ENCODE measurements around the gene IFITM2.

The IFITM2 gene

GRCh38 chr11:292211-293121 is 15.2 kb upstream of the IFITM2 start:
- in situ Hi-C loops (cut with MboI; ENCODE audit: low sequenced_read_pairs) = no loop called here

- in situ Hi-C loops (cut with MboI; ENCODE audit: low sequenced_read_pairs) = no loop called here
Observed at GRCh38 chr11:293271-293851, 14.3 kb upstream of the IFITM2 start.

GRCh38 chr11:293852-294661 is 13.6 kb upstream of the IFITM2 start:
- in situ Hi-C loops (cut with MboI; ENCODE audit: low sequenced_read_pairs) = no loop called here

DNA sequence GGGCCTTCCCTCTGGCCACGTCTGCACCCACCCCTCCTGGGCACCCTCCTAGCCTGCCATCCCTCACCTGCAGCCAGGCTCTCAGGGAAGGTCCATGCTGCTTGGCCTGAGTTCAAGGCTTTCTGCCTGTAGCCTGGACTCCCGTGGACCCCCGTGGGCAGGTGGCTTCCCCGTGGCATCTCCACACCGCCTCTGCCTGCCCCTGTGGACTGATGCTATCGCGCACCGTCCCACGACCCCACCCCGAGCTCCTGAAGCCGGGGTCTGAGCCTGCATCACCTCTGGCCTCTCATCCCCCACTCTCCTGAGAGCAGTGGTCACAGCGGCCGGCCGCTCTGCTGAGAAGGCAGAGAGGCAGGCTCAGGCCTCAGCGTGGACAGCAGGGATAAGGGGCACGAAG is 12.8 kb upstream of the IFITM2 start:
- in situ Hi-C loops (cut with MboI; ENCODE audit: low sequenced_read_pairs) = no loop called here

DNA sequence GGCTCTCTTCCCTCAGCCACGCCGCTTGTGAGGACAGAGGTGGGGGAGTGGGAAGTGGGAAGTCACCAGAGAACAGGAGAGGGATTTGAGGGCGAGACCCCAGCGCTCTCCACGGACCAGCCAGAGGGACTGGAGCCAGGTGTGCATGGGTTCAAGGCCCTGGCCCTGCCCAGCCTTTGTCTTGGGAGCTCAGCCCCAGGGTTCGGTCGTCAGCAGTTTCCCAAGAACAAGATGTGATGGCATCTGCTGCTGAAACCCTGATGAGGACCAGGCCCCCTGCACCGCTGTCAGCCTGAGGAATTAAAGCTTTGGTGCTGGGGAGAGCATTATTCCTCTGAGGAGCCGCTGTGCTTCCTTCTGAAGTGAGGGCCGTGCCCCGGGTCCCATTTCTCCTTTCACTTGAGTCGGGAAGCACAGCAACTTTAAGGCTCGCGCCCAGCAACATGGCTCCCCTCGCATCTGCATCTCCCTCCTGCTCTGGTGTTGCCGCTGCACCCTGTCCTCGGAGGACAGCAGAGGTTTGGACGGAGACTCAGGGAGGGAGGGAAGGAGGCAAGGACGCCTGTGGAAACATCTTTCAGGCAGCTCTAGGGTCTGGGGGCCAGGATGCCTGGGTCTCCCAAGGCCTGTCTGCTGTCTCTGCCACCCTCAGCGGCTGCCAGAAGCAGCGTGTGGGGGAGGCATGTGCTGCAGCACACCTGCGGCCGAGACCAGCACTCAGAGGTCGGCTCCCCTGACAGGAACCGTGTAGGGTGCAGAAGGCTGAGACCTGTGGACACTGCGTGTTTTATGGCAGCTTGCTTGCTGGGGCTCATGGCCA is 12.1 kb upstream of the IFITM2 start:
- in situ Hi-C loops (cut with MboI; ENCODE audit: low sequenced_read_pairs) = no loop called here

DNA sequence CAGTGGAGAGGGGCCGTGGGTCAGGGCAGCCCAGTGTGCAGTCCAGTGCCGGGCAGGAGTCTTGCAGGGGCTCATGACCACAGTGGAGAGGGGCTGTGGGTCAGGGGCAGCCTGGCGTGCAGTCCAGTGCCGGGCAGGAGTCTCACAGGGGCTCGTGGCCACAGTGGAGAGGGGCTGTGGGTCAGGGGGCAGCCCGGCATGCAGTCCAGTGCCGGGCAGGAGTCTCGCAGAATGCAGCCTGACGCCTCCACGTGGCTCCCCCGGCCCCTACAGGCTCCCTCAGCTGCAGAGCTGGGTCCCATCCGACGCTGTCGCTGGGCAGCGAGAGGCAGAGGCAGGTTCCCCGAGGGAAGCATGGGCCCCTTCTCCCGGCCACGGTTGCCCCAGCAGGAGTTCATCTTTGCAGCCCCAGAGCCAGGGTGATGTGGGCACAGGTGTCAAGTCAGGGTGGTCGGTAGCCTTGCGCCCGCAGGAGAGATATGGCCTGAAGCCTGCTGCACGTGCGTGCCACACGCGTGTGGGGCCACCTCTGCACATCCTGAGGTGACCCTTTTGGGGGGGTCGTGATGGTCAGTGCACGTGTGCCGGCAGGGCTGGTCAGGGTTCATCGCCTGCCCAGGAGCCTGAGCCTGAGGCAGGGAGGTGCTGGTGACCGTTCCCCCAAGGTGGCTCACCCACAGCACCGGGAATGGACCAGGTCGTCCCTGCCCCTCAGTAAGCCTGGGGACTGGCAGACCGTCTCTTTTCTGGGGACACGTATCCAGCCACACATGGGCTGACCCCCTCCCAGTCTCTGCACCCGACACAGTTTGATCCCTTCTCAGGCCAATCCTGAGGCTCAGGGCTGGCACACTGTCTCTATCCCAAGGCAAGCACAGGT is 11.2 kb upstream of the IFITM2 start:
- in situ Hi-C loops (cut with MboI; ENCODE audit: low sequenced_read_pairs) = no loop called here

DNA sequence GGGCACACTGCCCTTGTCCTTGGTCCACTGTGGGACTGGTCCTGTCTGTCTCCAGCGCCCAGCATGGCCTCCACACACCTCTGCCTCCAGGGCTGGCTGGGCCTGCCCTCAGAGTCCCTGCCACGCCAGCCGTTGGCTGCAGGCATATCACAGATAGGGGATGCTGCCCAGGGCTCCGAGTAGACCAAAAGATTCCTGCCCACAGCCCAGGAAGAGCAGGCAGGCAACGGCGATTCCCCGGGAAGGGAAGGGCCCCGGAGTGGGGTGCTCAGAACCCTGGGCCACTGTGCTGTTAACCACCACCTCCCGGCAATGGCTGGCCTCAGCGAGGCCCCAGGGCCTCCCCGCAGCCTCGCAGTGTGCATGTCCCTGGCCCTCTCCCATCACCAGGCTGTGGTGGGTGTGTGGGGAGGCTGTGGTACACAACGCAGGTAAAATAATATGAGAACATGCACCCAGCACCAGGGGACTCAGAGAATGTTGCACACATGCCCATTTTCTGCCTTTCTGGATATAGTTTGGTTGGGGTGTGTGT is 10.5 kb upstream of the IFITM2 start:
- in situ Hi-C loops (cut with MboI; ENCODE audit: low sequenced_read_pairs) = no loop called here

DNA sequence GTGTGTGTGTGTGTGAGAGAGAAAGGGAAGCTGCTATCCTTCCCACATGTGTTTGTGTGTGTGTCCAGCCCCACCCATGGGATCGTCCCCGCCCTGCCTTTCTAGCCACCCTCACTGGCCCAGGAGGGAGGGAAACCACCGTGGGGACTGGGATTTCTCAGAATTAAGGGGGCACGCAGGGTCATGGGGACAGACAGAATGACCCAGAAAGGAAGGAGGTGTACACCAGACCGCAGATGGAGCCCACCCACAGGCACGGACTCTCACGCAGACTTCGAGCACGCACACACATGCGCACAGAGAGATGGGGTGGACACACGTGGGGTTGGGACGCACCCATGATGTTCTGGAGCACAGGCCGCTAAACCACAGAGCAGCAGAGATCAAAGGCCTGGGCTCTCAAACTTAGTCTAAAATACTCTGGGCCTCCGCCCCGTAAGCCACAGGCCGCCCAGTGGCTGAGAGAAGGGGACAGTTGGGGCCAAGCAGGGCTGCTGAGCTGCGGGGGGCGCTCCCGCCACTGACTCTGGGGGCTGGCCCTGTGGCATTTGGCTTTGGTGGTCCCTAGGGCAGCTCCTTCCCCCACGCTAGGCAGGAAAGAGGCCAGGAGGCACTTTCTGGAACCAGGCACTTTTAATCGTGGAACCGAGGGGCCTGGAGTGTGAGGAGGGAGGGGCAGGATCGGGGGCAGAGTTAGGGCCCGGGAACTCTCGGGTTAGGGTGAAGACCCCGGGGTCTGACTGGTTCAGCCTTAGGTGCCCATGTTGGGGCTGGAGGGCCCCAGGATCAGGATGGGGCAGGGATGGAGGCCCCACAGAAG is 9.8 kb upstream of the IFITM2 start:
- in situ Hi-C loops (cut with MboI; ENCODE audit: low sequenced_read_pairs) = no loop called here

DNA sequence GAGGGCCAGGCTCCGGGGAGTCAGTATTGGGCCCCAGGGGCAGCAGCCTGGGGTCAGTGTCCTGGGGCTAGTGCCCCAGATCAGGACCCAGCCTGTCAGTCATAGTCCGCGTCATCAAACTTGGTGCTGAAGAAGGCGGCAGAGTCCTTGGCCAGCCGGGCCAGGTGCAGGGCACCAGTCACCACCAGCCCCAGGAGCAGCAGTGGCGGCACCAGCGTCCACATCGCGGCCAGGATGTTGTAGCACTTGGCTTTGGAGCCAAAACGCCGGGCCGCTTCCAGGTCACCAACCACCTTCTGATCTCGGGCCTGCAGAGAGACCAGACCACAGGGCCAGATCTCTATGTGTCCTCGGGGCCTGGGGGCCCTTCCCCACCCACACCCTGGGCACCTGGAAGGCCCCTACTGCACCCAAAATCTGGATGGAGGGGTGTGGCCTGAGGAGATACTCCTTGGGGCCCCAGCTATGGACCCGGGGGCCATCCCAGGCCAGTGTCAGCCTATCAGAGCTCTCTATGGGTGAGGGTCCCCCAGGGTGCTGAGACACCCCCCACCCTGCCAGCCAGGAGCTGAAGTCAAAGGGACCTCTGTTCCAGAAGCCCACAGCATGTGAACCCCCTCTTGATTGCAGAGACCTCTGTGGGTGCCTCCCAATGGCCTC is 9.1 kb upstream of the IFITM2 start:
- in situ Hi-C loops (cut with MboI; ENCODE audit: low sequenced_read_pairs) = no loop called here

DNA sequence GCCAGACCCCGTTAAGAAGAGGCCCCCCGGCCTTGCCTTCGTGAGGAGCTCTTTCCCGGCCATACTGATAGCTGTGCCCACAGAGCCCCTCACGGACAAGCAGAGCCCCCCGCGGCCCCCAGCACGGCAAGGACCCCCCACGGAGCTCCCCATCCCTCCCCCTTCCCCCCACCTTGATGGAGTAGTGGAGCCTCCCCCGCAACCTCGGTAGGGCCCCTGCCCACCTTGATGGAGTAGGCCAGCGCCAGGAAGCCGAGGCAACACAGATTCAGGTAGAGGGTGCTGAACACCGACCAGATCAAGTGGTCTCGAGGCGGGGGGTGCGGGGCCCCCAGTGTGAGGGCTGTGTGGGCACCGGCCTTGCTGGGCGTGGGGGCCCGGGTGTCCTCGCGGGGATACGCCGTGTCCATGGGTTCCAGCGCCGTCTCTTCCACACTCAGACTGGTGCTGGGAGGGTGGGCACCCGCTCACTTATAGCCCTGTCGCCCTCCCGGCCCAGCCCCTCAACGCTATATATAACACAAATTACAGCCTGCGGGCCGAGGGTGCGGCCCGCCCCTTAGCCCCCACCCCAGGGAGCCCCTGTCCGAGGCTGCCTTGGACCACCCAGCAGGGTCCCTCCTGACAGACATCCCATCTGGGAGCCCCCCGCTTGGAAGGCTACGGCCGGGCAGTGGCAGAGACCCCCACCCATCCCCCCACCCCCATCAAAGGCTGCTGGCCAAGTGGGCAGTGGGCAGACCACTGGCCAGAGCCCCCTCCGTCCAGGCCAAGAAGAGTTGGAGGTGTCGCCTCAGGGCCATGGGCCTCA is 8.3 kb upstream of the IFITM2 start, which contains the start of gene IFITM5:
IFITM5 (minus strand) TSS at position 446 of the 811 bp plus-strand sequence; CDS start at position 410, 36 bp downstream.
- in situ Hi-C loops (cut with MboI; ENCODE audit: low sequenced_read_pairs) = no loop called here

GRCh38 chr11:299951-300735 is 7.5 kb upstream of the IFITM2 start:
- in situ Hi-C loops (cut with MboI; ENCODE audit: low sequenced_read_pairs) = no loop called here

- in situ Hi-C loops (cut with MboI; ENCODE audit: low sequenced_read_pairs) = no loop called here
Observed at GRCh38 chr11:303363-303762, 4.3 kb upstream of the IFITM2 start.

- in situ Hi-C loops (cut with MboI; ENCODE audit: low sequenced_read_pairs) = no loop called here
Observed at GRCh38 chr11:304061-304506, 3.5 kb upstream of the IFITM2 start.

- in situ Hi-C loops (cut with MboI; ENCODE audit: low sequenced_read_pairs) = no loop called here
Observed at GRCh38 chr11:304915-305843, 2.4 kb upstream of the IFITM2 start.

DNA sequence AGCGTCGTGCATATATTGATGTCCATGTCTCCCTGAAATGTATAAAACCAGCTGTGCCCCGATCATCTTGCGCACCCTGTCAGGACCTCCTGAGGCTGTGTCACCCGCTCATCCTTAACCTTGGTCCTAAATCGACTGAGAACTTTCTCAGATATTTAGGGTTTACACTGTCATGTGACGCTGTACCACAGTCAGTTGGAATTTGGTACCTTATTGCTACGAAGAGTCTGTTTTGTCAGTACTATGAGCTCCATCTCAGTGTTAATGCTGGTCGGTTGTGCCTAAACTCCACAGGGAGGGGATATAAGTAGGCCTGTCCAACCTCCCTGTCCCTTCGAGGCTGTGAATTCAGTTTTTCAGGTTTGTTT is 1.8 kb upstream of the IFITM2 start:
- in situ Hi-C loops (cut with MboI; ENCODE audit: low sequenced_read_pairs) = no loop called here
